HG02870 (cell line): ENCODE data around the gene FAM200A.
"Not testable (repeated sequence)": the region's sequence is repeated elsewhere in the genome, so short reads cannot be mapped to it uniquely, and the experiment has no call there.

Source experiments
- ATAC-seq: cut with Tn5 transposase; IDR thresholded peaks from one replicate; pipeline ENCODE4 v1.9.1; 2021; ENCODE audit warnings: mild to moderate bottlenecking, moderate library complexity; ENCODE audit not compliant: unreplicated experiment

The FAM200A gene

DNA sequence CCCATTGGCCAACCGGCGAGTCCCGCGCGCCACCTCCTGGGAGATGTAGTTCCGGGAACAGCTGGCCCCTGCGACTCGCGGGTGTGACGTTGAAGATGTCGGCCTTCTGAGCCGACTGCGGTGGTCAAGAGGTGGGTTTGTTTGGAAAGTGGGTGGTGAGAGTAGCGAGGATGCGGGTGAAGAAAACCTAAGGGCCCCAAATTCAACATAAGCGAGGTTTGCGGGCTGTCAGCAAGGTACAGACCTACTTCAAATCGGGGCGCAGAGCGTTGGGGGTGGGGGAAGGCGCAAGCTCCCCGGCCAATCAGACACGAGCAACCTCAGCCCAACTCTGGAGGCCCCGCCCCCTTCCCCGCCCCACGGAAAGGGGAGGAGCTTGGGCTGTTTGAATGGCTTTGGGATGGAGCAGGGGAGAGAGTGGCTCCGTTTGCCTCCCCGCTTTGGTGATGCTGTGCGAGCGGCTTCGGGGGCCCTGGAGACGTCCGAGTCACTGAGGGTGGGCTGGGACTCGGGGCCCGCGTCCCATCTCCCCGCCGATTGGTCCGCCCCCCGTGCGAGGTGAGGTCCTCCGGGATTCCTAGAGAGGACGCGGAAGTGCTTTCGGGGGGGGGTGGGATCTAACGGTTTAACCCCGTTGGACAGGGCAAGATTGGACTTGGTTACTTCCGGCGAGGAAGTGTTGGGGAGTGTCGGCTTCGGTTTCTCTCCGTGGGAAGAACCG is 47.2 kb downstream of the FAM200A start, which contains the start of gene ZKSCAN5:
TSS of gene ZKSCAN5 (plus strand) at position 60 of the 721 bp plus-strand sequence. CDS start 1,383 bp downstream, outside the sequence.
- ATAC-seq, result peak; percentile 79

DNA sequence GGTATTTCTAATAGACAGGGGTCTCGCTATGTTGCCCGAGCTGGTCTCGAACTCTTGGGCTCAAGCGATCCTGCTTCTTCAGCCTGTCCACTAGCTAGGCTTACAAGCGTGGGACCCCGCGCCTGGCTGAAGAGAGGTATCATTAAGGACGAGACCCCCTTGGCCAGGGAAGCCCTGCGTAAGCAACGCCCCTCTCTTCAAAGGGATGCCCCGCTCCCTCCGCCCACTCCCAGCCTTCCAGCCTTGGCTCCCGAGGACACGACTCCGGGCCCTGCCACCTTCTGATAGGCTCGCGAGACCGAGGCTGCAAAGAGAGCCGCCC is 47.7 kb downstream of the FAM200A start:
- no peak for ATAC-seq

- not testable (repeated sequence) for ATAC-seq
Observed at GRCh38 chr7:99501236-99501635, 50.7 kb downstream of the FAM200A start.

DNA sequence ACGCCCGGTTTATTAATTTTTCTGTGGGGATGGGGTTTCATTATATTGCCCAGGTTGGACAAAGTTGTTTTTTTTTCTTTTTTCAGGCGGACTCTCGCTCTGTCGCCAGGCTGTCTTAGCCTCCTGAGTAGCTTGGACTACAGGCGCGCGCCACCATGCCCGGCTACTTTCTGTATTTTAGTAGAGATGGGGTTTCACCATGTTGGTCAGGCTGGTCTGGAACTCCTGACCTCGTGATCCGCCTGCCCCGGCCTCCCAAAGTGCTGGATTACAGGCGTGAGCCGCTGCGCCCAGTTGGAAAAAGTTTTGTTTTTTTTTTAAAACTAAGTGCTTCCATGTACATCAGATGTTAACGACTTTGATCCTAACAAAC is 51.3 kb downstream of the FAM200A start:
- ATAC-seq, result no peak

GRCh38 chr7:99499721-99500636 is 51.9 kb downstream of the FAM200A start, which contains the start of gene ZNF394:
Gene ZNF394, minus strand, starts transcription at chr7:99500281. Its CDS starts 188 bp downstream, at chr7:99500093.
- peak; percentile 31 for ATAC-seq

DNA sequence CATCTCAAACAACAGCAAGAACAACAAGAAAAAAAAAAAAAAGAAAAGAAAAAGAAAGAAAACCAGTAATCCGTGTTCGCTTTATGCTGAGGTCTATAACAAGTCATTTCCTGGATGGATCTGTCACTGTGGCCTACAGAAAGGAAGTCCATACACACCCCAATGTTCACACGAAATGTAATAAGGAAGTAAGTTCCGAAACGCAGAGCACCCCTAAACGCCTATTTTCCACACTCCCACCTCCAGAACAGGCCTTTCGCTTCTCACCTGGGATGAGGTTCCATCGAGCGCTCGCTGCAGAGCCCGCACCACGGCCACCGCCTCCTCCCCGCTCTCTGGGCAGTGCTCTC is 52.6 kb downstream of the FAM200A start:
- no peak for ATAC-seq

- no peak for ATAC-seq
Observed at GRCh38 chr7:99498546-99498944, 53.4 kb downstream of the FAM200A start.

DNA sequence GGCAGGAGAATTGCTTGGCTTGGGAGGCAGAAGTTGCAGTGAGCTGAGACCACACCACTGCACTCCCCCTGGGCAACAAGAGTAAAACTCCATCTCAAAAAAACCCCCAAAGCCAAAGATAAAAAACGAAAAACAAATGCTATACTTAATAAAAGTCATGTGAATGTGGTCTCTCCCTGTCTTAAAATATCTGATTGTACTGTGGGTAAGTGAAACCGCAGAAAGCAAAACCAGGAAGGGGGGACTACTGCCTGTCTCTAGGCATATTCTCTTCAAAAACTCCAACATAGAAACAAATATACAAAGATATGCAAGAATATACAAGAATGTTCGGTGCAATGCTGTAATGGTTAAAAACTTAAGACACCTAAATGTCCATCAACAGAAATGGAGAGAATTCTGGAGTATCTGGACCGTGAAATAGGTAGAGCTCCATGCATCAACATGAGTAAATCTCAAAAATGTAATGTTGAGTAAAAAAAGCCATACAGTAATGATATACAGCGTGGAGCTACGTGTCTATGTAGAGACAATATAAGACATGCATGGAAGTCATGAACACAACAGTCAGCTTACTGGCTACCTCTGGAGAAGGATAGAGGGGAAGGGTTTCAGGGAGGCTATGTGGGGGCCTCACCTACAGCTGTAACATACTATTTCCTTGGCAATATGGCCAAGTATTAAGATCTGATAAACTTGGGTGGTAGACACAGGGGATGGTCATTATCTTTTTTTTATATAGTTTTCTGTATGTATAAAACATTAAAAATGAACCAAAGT is 54.0 kb downstream of the FAM200A start:
- no peak for ATAC-seq
